NCI-H1092 treated with DMSO at 0.1 percent for 48 hours (cell line): ENCODE measurements around the gene RMI1.
"Not testable (repeated sequence)": the region's sequence is repeated elsewhere in the genome, so short reads cannot be mapped to it uniquely, and the experiment has no call there.

Experiments used
- DNase-seq: peaks from one replicate; lab custom pipeline; 2025; lab: John Stamatoyannopoulos, UW

RMI1 gene

GRCh38 chr9:84007662-84008061, 27.1 kb downstream of the RMI1 start:
- no peak for DNase-seq

- DNase-seq, result no peak
Measured at GRCh38 chr9:84024041-84024575, 43.5 kb downstream of the RMI1 start.

- no peak for DNase-seq
Measured at GRCh38 chr9:84027201-84027600, 46.6 kb downstream of the RMI1 start.

- no peak for DNase-seq
Measured at GRCh38 chr9:84031534-84031933, 50.9 kb downstream of the RMI1 start.

GRCh38 chr9:84041857-84042256, 61.3 kb downstream of the RMI1 start:
- DNase-seq, result not testable (repeated sequence)

- DNase-seq, result no peak
Measured at GRCh38 chr9:84045481-84046097, 65.0 kb downstream of the RMI1 start.
